ENCODE results near the gene MTHFD1L.

- TF ChIP-seq EP300 (IDR thresholded peaks at IDR 0.05) (no peak), POLR2AphosphoS5 (IDR thresholded peaks at IDR 0.05) (no peak)
- TF ChIP-seq, protein P1, sequence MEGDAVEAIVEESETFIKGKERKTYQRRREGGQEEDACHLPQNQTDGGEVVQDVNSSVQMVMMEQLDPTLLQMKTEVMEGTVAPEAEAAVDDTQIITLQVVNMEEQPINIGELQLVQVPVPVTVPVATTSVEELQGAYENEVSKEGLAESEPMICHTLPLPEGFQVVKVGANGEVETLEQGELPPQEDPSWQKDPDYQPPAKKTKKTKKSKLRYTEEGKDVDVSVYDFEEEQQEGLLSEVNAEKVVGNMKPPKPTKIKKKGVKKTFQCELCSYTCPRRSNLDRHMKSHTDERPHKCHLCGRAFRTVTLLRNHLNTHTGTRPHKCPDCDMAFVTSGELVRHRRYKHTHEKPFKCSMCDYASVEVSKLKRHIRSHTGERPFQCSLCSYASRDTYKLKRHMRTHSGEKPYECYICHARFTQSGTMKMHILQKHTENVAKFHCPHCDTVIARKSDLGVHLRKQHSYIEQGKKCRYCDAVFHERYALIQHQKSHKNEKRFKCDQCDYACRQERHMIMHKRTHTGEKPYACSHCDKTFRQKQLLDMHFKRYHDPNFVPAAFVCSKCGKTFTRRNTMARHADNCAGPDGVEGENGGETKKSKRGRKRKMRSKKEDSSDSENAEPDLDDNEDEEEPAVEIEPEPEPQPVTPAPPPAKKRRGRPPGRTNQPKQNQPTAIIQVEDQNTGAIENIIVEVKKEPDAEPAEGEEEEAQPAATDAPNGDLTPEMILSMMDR (IDR thresholded peaks at IDR 0.05): no peak
Observed at GRCh38 chr6:151095538-151096254, 230.2 kb downstream of the MTHFD1L start.
